Measurements from ENCODE around the gene BRINP1.

DNA sequence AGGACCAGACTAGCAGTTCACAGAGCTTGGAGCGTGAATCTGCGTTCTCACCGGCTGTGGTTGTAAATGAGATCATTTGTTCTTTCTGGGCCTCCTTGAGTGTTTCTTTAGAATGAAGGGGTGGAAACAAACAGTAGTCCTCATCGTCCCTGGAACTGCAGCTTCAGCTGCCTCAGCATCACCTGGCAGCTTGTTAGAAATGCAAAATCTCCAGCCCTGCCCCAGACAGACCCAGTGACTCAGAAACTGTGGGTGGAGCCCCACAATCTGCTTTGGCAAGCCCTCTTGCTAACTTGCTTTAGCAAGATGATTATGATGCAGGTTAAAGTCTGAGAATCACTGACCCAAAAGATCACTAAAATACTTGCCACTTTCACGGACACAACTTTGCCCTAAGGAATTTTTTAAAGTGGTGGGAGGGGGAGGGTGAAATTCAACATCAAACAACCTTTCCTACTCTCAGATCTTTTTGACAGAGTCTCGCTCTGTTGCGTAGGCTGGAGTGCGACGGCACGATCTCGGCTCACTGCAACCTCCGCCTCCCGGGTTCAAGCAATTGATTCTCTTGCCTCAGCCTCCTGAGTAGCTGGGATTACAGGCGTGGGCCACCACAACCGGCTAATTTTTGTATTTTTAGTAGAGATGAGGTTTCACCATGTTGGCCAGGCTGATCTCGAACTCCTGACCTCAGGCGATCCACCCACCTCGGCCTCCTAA lies 86.0 kb downstream of the BRINP1 start:
- TF ChIP-seq, protein P1, sequence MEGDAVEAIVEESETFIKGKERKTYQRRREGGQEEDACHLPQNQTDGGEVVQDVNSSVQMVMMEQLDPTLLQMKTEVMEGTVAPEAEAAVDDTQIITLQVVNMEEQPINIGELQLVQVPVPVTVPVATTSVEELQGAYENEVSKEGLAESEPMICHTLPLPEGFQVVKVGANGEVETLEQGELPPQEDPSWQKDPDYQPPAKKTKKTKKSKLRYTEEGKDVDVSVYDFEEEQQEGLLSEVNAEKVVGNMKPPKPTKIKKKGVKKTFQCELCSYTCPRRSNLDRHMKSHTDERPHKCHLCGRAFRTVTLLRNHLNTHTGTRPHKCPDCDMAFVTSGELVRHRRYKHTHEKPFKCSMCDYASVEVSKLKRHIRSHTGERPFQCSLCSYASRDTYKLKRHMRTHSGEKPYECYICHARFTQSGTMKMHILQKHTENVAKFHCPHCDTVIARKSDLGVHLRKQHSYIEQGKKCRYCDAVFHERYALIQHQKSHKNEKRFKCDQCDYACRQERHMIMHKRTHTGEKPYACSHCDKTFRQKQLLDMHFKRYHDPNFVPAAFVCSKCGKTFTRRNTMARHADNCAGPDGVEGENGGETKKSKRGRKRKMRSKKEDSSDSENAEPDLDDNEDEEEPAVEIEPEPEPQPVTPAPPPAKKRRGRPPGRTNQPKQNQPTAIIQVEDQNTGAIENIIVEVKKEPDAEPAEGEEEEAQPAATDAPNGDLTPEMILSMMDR (IDR thresholded peaks at IDR 0.05; ENCODE audit: extremely low read depth in 1 of 2, insufficient read depth in 1 of 2, low read depth in 1 of 2, low read length in 2 of 2): no peak
- TF ChIP-seq EZH2 (IDR thresholded peaks at IDR 0.05; ENCODE audit: borderline replicate concordance, low read depth, low read length, severe bottlenecking): no peak
- TF ChIP-seq POLR2A (IDR thresholded peaks at IDR 0.05; ENCODE audit: low read depth, low read length): no peak
- TF ChIP-seq, protein P2, sequence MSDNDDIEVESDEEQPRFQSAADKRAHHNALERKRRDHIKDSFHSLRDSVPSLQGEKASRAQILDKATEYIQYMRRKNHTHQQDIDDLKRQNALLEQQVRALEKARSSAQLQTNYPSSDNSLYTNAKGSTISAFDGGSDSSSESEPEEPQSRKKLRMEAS (IDR thresholded peaks at IDR 0.05; ENCODE audit: insufficient read depth, insufficient read length): no peak
- TF ChIP-seq POLR2AphosphoS5 (IDR thresholded peaks at IDR 0.05; ENCODE audit: insufficient read depth, low read depth, low read length): no peak

All from endothelial cell of umbilical vein (primary cell).